Measurements from ENCODE around the gene FAF2.
"Not testable (repeated sequence)": the region's sequence is repeated elsewhere in the genome, so short reads cannot be mapped to it uniquely, and the experiment has no call there.

Gene FAF2

DNA sequence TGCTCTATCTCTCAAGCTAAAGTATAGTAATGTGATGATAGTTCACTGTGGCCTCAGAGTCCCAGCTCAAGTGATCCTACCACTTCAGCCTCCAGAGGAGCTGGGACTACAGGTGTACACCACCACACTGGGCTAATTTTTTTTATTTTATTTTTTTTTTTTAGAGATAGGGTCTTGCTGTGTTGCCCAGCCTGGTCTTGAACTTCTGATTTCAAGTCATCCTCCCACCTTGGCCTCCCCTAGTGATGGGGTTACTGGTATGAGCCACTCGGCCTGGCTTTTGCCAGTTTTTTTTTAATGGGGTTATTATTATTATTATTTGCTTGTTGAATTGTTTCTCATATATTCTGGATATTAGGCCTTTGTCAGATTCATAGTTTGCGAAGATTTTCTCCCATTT, 13.2 kb downstream of the FAF2 start:
- DNase-seq = no peak

DNA sequence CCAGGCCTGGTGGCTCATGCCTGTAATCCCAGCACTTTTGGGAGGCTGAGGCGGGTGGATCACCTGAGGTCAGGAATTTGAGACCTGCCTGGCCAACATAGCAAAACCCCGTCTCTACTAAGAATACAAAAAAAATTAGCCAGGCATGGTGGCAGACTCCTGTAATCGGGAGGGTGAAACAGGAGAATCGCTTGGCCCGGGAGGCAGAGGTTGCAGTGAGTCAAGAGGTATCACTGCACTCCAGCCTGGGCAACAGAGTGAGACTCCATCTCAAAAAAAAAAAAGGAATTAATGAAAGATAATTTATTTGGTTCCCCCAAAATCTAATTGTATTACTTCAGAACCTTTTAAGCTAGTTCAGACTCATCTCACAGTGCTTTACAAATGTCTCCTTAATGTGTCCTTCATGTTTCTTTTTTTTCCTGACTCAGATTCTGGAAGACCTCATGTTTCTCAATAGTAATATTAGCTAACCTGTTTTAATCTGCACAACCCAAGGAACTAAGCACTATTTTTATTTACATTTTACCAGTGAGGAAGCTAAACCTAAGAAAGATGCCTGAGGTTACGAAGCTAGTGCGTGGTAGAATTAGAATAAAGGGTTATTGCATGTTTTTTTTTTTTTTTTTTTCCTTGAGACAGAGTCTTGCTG, 15.1 kb downstream of the FAF2 start:
- no peak for DNase-seq

DNA sequence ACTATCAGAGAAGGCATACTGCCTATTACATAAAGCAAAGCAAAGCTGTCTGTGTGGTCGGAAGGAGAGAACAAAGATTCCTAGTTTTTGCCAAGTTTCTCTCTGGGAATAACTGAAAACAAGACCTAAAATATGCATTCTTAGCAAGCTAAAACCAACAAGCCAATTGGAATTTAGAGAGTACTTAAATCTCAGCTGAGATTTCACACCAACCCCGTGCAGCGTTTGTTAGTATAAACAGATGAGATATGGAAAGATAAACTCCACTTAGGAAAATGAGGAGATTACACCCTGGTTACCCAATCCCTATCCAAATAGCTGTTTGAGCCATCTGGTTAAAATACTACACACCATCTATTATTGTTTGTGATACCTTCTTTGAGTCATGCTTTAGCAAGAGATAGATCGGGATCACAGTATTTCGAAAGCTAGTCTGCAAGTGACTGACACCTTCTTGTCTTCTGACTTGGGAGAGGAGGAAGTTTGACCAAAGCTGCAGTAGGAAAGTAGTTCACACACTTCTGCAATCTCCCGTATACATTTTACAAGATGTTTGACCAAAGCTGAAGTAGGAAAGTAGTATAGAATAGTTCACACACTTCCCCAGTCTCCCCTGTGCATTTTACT, 18.2 kb downstream of the FAF2 start:
- DNase-seq = peak; percentile 72

DNA sequence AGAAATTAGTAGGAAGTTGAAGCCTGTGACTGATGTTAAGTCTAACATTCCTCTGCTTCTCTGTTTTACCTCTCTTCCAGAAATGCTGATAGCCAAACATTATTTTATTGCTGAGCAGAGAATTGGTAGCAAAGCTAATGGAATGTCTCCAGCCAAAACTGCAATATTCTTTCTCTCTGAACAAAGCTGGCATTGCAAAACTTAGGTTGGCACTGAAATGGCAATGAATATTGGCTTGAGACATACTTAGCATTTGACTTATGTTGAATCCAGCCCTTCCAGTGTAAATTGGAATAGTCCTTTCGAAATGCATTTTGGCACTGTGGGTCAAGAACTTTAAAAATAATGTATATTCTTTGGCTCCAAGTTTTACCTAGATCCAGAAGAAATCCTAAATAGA, 21.1 kb downstream of the FAF2 start:
- DNase-seq = no peak

DNA sequence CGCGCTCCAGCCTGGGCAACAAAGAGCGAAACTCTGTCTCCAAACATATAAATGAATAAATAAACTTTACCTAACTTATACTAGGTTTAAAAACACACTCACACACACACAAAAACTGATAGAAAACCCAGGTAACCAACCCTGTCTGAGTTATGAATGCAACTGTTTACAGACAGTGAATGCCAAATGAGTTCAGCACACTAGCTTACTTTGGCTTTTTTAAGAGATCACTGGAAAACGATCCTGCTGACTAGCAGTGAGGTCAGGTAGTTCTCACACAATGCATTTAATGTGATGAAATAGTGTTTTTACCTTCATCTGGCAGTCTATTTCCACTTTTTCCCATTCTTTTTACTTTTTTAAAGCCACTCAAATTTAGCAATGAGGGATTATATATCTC, 22.4 kb downstream of the FAF2 start:
- no peak for DNase-seq

DNA sequence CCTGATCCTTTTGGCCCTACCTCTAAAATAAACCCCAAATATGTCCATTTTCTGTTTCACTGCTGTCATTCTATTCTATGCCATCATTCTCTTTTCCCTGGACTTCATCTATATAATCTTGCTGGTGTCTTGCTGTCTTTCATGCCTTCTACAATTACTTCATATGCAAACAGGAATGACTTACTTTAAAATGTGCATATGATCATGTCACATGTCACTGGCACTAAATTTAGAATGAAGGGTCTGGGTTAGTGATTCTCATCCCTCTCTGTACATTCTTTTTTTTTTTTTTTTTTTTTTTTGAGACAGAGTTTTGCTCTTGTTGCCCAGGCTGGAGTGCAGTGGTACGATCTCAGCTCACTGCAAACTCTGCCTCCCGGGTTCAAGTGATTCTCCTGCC, 22.9 kb downstream of the FAF2 start:
- no peak for DNase-seq

DNA sequence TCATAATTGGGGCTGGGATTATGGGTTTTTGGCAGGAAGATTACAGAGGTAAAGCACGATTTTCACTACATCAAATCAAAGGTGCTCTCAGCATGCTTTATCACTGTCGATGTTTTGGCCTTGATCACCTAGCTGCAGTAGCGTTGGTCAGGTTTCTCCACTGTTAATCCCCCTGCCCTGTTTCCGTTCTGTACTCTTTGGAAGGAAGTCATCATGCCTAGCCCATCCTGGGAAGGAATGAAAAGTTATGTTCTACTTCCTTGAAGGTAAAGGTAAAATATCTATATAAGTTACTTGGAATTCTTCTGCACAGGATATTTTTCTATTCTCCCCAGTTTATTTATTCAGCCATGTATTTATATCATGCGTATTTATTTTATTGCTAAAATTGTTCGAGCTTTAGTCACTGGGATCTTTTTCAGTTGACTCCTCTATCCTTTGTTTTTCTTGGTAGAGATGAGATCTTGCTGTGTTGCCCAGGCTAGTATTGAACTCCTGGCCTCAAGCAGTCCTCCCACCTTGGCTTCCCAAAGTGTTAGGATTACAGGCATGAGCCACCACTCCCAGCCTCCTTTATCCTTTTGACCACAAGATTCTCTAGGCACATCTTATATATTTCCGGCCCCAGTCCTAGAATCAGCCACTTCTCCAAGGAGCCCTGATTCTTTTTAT, 25.3 kb downstream of the FAF2 start:
- no peak for DNase-seq

DNA sequence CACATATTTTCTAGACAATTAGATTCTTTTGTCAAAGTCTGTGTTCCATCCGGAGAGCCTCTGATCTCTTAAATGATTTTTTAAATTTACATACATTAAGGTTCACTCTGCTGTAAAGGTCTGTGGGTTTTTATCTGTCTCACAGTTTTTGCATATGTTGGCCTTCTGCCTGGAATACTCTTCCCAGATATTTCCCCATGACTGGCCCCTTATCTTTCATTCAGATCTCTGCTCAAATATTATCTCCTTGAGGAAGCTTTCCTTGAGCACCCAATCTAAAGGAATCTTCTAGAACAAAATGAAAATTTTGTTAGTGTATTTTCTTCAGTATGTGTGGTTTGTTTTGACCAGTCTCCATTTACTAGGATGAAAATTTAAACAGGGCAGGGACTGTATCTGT, 26.3 kb downstream of the FAF2 start:
- DNase-seq = no peak

DNA sequence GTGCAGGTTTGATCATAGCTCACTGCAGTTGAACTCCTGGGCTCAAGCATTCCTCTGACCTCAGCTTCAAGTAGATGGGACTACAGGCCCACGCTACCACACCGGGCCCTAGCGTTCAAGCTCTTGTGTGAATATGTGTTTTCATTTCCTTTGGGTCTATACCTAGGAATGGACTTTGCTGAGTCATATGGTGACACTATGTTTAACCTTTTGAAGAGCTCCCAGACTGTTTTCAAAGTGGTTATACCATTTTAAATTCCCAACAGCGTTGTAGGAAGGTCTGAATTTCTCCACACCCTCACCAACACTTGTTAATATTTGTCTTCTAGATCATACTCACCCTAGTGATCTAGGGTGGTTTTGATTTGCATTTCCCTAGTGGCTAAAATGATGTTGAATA, 33.5 kb downstream of the FAF2 start:
- DNase-seq = no peak

DNA sequence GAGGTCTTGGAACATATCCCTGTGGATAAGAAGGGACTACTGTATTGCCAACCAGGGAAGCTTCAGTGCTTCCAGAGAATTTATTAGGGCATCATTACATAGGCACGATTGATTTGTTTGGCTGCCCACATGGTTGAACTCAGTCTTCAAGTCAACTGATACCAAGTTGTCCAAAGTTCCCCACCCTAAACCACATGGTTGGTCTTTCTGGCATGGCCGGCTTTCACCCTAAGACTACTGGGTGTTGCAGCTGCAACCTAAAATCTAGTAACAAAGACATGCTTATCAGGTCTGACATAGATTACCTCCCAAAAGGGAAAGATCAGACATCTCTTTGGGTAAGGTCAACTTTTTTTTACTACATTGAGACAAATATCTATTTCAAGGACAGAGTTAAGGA, 37.0 kb downstream of the FAF2 start:
- no peak for DNase-seq

DNA sequence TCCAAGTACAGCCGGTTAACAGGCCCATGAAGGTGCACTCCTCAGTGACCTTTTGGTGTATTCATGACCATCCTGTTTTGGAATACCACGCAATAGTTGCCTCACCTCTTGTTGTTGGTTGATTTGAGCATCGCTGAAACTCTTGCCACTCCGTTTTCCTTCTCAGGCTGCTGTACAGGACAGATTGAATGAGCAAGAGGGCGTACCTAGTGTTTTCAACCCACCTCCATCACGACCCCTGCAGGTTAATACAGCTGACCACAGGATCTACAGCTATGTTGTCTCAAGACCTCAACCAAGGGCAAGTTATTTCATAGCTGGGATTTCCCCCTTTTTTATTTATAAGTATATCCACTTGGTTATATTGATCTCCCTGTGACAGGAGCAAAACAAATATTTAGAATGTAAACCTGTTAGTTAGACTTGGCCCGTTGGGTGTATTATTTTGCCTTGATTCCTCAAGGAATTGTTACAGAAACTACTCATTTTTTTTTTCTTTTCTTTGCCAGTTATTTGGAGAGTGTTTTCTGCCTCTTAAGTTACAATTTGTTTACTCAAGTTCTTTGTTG, 38.1 kb downstream of the FAF2 start:
- no peak for DNase-seq

DNA sequence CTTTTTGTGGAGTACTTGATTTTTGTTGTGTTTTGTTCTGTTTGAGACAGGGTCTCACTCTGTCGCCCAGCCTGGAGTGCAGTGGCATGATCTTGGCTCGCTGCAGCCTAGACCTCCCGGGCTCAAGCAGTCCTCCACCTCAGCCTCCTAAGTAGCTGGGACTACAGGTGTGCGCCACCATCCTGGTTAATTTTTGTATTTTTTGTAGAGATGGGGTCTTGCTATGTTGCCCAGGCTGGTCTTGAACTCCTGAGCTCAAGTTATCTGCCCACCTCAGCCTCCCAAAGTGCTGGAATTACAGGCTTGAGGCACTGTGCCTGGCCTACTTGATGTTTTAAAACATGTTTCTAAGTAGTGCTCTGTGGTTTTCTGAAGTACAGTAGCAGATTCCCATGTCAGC, 39.0 kb downstream of the FAF2 start:
- not testable (repeated sequence) for DNase-seq

DNA sequence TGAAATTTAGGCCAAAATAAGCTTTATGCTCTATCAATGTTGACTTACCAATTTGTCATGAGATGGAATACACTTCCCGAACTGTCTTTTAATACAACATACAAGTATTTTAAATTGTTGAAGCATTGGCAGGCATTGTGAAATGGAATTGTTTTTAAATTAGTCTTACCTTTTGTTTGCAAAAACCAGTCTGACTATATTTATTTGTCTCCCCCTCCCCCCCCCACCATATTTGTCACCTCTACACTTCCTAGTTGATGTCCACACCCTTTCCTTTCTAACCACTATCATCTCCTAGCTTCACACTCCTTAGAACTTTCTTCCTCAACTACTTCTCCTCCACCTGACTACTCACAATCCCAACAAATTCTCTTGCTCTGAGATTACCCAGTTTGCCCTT, 40.9 kb downstream of the FAF2 start:
- DNase-seq = no peak

DNA sequence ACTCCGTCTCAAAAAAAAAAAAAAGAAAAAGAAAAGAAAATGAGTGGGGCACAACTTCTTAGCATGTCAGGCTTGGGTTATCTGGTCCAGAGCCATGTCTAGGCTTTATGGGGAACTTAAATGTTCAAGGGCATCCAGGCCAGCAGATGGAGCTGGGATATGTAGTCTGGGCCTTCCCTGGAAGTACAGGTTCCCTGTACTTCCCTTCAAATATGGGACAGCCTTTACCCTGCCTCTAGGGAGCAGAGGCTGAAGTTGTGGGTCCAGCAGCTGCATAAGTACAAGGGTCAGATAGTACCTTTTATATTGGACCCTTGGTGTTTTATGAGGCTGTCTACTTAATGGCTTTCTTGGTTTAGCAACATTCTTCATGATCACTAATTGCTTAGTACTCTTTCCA, 42.1 kb downstream of the FAF2 start:
- DNase-seq = no peak

DNA sequence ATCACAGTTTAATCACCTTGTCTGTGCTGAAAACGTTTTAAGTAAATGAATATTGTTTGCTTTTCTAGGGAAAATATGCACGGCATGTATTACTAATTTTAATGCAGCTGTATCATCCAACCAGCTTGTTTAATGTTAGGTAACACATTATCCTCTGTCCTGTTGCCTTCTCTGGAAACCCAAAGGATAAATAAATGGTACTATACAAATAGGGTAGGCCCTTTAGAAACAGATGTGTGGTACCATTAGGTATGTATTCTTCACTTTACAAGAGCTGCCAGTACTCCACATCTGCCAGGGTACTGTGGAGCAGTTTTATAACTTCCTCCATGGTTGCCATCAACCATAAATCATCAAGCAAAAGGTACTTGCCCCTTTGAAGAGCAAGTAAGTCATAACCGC, 42.9 kb downstream of the FAF2 start:
- no peak for DNase-seq

DNA sequence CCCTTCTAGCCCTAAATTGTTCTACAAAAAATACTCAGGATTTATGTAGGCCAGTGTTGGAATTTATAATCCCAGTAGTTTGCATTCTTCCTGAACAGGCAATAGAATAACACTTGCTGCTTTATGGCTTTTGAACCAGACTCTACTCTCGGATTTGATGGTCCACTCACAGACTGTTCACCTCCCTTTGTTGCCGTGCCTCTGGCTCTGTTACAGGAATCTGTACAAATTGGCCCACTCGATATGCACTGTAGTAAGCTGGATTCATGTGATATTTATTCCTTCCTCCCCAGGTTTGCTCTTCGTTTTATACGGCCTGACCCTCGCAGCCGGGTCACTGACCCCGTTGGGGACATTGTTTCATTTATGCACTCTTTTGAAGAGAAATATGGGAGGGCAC, 43.7 kb downstream of the FAF2 start:
- no peak for DNase-seq

DNA sequence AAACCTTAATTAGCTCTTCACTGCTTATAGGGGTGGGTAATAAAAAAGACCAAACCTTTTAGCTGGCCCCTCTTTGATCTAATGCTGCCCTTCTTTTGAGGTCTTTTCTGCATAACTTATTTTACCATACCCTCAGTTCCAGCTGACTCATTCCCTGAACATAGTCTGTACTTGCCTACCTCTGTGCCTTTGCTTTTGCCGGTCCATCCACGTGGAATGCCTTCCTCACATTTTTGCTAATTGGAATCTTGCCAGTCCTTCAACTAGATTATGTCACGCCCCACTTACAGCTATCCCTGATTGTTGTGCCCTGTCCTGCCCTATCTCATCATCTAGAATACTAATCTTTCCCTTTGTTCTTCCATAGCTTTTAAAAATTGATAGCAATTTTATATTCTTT, 44.2 kb downstream of the FAF2 start:
- DNase-seq = no peak

DNA sequence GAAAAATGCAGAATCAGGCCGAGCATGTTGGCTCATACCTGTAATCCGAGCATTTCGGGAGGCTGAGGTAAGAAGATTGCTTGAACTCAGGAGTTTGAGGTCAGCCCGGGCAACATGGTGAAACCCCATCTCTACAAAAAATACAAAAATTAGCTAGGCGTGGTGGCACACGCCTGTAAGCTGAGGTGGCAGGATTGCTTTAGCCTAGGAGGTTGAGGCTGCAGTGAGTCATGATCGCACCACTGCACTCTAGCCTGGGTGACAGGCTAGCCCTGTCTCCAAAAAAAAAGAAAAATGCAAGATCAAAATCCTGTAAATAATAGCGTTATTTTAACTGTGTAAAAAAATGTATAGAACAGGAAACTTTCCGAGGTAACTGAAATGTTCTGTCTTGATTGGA, 49.7 kb downstream of the FAF2 start:
- no peak for DNase-seq

DNA sequence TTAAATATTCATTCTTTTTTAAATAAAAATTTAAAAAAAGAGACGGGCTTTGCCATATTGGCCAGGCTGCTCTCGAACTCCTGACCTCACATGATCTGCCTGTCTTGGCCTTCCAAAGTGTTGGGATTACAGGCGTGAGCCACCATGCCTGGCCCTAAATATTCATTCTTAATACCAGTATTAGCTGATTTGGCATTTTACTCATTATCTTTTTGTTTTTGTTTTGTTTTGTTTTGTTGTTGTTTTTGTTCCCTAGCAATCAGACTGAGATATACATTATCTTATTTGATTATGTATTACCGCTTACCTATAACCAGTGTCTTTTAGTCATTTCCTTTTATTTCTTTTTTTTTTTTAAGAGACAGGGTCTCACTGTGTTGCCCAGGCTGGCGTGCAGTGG, 51.1 kb downstream of the FAF2 start:
- DNase-seq = no peak

DNA sequence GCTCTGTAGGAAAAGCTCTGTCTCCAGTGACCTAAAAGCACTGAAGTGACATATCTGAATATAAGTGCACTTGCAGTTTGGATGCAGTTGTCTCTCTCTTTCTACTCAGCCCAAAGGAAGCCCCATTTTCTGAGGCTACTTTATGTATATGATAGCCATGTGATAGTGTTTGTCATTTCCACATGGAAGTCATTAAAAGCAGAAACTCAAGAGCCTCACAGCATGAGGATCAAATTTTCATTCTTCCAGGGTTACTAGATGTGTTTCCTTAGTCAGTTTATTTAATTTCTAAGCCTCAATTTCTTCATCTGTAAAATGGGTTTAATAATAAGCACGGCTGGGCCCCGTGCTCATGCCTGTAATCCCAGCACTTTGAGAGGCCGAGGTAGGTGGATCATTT, 52.3 kb downstream of the FAF2 start:
- DNase-seq = no peak

DNA sequence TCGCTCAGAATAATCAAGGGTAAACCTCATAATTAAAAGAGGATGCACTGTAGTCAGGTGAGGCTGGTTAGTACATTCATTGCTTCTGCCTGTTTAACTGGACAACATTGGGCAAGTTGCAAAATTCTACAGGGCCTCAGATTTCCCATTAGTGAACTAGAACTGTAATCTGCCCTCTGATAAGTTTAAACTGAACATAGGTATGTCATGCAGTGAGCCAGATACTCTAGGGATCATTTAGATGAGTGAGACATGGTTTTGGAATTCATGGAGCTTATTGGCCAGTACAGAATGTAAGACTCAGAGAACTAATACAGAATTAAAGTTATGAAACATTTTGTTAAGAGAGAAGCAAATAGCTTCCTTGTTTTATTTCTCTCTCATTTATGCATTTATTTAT, 53.1 kb downstream of the FAF2 start:
- no peak for DNase-seq

DNA sequence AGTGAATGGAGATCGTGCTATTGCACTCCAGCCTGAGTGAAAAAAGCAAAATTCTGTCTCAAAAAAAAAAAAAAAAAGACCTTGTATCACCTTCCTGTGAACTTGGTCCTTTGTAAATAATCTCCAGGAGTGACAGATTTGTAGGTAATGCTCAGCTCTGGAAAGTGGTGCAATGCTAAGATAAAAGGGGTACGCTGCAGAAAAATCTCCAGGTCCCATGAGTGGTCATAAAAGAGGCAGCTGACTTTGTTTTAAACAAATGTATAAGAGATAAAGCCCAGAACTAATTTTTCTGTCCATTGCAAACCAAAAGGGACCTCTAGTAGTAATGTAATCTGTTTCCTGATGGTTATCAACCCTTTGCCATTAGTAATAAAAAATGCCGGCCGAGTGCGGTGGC, 55.3 kb downstream of the FAF2 start:
- no peak for DNase-seq

DNA sequence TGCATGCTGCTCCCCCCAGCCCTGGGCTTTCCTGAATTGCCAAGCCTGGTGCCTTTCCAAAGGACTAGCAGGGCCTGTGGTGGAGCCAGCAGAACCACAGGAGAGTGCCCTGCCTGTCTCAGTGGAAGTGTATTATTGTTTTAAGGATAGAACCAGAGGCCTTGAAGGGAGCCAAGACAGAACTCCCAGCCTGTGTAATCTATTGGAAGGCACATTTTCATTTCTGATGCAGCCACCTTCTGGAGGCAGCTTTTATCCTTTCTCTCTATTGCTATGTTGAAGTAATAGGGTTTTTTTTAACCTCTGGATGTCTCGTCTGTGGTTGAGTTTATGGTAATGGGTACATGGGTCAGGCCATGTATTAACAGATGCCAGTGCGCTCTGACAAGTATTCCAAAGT, 59.7 kb downstream of the FAF2 start:
- no peak for DNase-seq

DNA sequence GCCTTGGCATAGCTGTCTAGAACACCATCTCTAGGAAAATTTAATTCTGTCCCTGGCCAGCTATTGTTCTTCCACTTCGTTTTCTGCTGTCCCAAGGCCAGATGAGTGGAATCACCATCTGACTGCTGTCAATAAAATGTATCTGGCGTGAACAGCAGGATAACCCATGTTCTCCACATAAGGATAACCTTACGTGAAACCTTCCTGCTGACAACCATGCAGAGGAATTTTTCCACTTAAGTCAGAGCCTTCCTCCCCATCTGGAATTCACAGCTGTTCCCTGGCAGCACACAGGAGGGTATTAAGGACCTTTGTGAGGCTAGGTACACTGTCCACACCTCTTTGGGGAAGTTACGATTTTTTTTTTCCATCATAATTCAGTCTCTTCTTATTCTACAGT, 60.4 kb downstream of the FAF2 start:
- DNase-seq = no peak

DNA sequence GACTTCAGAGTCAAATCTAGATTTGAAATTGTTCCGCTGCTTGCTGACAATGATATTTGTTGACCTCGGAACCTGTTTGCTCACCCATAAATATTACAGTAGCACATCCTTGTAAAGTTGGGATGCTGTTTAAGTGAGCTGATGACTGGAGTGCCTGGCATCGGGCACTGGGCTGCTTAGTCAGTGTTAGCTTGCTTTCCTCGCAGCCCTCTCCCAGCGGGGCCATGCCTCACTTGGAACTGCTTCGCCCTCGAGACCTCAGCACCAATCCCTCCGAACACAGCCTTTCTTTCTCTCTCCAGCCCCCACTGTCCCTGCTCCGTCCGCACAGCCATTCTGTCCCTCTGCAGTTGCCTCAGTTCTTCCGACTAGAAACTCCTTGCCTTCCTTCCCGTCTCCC, 65.6 kb downstream of the FAF2 start:
- no peak for DNase-seq
